Measurements from ENCODE around the gene GSTA3.
"Not testable (repeated sequence)": the region's sequence is repeated elsewhere in the genome, so short reads cannot be mapped to it uniquely, and the experiment has no call there.

- not testable (repeated sequence) for TF ChIP-seq POLR2A (IDR thresholded peaks at IDR 0.05; ENCODE audit: low read depth, low read length); RAD21 (IDR thresholded peaks at IDR 0.05; ENCODE audit: low read length); RFX5 (IDR thresholded peaks at IDR 0.05; ENCODE audit: low read depth, low read length); CTCF (conservative IDR thresholded peaks at IDR 0.05; ENCODE audit: low read depth, low read length)
Observed at GRCh38 chr6:52870335-52871091, 39.0 kb downstream of the GSTA3 start.

Measured in IMR-90 (cell line).